GM21367 (cell line): Measurements from ENCODE around the gene MDM4.
A peak's percentile ranks its signal among the peaks of the same experiment; 100 is the strongest.
"Not testable (repeated sequence)": the region's sequence is repeated elsewhere in the genome, so short reads cannot be mapped to it uniquely, and the experiment has no call there.

Experiments
- ATAC-seq: cut with Tn5 transposase; IDR thresholded peaks from one replicate; pipeline ENCODE4 v1.9.1; 2021; ENCODE audit not compliant: unreplicated experiment

Gene MDM4, protein sequence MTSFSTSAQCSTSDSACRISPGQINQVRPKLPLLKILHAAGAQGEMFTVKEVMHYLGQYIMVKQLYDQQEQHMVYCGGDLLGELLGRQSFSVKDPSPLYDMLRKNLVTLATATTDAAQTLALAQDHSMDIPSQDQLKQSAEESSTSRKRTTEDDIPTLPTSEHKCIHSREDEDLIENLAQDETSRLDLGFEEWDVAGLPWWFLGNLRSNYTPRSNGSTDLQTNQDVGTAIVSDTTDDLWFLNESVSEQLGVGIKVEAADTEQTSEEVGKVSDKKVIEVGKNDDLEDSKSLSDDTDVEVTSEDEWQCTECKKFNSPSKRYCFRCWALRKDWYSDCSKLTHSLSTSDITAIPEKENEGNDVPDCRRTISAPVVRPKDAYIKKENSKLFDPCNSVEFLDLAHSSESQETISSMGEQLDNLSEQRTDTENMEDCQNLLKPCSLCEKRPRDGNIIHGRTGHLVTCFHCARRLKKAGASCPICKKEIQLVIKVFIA

DNA sequence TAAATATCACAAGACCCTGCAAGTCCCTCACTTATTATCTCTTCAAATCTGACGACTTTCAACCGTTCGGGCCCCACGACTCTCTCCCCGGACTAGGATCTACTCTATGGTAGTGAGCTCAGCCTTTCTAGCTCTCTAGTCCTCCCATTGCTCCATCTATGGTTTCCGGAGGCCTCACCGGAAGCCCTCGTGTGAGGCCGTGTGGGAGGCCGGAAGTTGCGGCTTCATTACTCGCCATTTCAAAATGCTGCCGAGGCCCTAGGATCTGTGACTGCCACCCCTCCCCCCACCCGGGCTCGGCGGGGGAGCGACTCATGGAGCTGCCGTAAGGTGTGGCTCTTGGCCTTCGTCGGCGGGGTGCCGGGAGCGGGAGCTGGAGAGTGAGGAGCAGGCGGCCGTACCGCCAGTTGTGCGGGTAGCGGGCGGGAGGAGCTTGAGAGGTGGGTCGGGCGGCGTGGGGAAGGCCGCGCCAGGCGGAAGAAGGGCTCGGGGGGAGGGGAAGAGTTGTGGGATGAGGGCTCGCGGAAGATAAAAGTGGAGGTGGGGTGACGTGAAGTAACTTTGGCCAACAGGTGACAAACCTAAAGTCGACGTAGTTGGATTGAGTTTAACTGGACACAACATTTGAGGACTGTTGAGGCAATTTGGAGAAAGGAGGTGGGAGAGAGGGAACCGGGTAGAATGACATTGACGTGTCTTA lies at the start of gene MDM4:
TSS of gene MDM4 (plus strand) at position 227 of the 700 bp plus-strand sequence. CDS start 9,113 bp downstream, outside the sequence.
- ATAC-seq, result peak; percentile 64

DNA sequence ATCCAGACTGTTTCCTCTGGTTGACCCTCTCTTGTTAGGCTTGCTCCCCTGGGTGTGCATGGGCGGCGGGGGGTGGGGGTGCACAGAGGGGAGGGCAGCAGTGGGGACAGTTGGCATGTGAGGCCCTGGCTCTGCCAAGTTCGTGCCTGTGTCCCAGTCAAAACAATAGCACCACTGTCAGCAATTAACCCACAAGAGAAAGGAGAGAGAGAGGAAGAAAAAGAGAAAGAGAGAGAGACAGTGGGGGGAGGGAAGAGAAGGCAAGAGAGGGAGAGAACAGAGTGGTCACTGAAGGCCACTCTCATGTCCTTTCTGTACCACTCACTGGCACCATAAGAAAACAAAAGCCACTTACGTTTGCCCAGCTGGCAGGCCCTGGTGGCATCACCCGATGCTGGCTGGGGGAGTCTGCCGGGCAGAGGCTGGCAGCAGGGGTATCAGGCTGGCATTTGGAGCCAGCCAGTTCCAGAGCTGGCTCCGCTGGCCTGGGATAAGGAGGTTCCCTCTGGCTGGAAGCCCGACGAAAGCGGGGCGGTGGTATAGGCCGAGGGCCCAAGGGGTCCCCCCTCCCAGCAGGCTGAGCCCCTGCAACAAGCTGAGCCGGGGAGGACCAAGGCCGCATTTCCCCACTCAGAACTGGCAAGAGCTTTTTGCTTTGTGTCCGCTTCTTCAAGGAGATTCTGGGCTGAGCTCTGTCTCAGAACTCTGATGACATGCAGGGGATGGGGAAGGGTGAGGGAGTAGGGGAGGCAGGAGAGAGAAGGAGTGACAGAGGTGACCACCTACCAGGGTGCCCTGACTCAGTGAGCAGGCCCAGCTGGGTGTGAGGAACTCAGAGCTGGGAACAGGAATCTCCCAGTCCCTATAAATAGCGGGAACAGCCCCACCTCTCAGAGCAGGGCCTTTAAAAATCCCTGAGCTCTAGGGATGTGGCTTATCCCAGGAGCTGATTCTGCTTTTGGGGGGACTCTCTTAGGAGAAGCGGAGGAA lies 49.5 kb upstream of the MDM4 start:
- no peak for ATAC-seq

DNA sequence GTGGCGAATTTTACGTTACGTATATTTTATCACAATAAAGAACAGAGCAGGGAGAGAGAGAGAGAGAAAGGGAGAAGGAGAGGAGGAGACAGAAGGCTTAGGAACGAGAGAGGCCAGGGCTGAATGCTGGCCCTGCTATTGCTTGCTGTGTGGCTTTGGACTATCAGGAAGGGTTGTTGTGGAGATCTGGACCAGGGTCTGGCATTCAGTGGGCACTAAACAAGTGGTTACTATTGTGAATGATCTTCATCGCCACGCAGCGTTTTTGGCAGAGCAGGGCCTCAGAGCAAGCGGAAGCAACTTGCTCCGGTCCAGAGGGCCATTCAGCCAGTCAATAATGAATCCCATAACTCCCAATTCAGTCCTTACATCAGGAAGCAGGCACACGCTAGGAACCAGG lies 48.0 kb upstream of the MDM4 start:
- ATAC-seq, result no peak

DNA sequence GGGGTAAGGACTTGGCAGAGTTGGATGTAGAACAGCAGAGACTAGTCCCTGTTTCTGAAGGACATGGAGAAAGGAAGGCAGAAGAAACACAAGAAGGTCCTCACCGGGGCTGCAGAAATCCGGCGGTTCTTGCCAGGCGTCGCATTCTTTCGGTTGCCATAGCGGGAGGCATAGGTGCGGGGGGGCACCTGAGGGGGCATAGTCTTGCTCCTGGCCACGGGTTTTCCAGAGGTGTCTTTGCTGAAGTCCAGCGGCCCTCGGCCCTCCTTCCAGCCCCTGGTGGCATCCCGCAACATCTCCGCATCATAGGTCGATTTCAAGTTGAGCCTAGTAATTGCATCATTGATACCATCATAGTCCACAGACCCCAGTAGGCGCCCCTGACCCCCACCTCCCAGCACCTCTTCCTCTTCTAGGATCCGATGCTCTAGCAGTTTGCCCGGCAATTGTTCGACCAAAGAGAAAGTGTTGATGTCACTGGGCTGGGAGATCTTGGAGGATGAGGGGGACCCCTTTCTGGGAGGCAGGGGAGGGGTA lies 47.4 kb upstream of the MDM4 start:
- ATAC-seq, result no peak

DNA sequence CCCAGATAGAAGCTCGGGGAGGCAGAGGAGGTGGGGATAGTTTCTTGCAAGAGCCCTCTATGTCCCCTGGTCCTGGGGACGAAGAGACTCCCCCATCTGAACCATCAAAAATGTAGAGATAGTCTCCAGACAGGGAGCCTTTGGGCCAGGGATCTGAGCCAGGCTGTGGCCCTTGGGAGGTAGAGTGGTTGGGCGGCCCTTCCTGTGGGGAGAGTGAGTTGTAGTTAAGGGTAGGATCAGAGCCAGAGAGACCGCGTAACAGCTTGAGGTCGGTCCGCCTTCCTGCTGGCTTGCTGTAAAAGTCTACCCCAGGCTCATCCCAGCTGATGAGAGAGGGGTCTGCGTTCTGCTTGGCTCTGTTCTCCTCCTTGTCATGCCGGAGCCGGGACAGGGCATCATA lies 46.9 kb upstream of the MDM4 start:
- no peak for ATAC-seq

DNA sequence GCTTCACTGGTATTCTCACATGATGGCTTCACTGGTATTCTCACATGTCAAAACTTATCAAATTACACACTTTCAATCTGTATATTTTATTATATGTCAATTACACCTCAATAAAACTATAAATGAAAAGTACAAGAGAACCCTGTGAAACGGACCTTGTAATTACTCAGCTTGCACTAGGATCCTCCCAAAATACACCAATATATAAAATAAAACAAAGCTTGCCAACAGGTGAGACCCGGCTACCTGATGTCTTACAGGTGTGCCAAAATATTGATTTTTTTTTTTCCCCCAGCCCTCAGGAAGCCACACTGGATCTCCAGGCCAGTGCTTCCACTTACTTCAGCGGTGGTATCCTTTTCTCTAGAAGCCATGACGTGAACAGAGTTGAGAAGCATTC lies 44.5 kb upstream of the MDM4 start:
- no peak for ATAC-seq

DNA sequence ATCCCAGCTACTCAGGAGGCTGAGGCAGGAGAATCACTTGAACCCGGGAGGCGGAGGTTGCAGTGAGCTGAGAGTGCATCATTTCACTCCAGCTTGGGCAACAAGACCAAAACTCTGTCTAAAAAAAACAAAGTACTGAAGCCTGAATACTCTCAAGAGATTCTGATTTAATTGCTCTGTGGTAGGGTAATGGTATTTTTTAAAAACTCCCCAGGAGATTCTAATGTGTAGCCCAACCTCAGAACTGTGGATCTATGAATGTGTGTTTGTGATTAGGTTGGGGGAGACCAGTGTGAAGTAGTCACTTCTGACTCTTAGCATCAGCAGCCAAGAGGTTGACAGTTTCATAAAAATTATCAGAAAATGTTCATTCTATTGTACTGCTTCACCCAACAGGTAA lies 43.5 kb upstream of the MDM4 start:
- no peak for ATAC-seq

DNA sequence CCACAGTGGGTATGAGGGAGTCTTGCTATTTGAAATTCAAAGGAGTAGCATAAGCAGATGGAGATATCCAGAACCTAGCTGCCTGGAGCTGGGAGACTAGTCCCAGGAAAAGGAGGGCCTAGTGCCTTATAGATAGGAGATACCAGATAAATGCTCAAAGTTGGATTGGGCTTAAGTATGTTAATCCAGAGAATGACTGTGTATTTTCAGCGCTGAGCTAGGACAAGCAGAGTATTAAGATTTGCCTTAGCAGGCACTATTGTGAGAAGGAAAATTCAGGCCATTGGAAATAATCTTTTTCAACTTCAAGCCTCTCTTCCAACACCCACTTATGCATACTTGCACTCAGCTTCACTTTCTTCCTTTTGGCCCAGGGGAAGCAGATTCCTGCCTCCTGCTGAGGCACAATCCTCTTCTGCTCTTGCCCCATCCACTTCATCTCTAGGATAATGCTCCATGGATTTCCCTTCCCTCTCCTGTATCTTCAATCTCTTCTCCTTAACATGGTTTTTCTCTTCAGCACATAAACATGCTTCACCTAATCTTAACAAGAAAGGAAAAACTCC lies 42.7 kb upstream of the MDM4 start:
- ATAC-seq, result no peak

DNA sequence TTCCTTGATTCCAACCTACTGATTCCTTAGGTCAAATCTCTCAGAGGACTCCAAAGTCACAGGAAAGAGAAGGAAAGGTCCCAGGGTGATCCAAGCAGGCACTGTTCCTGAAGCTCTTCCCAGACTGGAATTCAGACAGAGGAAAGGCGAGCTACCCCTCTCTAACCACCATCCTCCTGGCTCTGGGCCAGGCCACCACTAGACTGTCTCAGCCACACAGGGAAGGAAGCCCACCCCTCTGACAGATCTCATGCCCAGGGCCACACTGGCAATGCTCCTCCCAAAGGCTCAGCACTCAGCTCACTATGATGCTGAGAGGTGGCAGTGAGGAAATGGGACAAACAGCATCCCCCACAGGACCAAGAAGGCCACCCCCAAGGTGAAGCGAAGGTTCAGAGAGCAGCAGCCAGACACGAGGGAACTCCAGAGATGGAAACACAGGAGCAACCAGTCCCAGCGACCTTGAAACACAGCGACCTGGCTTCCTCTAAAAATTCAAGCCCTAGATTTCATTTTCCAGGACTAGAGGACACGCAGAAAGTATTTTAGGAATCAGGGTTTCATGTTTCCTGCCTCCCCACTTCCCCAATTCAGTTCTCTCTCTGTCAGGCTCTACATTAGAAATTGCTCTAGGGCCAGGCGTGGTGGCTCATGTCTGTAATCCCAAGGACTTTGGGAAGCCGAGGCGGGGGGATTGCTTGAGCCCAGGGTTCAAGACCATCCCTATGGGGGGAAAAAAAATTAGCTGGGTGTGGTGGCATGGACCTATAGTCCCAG lies 40.4 kb upstream of the MDM4 start:
- no peak for ATAC-seq

DNA sequence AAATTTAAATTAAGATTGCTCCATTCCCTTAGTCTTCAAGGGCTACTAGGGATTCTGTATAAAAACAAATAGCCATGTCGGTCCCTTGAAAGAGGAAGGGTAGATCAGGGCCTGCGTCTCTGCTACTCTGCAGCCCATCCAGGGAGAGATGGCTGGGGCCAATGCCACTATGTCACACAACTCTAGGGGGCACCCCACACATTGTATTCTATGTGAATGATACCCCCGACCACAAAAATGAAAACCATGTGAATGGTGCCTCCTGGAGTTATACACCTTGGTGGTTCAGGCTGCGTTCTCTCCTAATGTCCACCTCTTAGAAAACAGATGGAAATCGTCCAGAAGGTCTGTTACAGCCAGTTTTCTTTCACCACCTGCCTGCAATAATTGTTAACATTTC lies 39.6 kb upstream of the MDM4 start:
- no peak for ATAC-seq

DNA sequence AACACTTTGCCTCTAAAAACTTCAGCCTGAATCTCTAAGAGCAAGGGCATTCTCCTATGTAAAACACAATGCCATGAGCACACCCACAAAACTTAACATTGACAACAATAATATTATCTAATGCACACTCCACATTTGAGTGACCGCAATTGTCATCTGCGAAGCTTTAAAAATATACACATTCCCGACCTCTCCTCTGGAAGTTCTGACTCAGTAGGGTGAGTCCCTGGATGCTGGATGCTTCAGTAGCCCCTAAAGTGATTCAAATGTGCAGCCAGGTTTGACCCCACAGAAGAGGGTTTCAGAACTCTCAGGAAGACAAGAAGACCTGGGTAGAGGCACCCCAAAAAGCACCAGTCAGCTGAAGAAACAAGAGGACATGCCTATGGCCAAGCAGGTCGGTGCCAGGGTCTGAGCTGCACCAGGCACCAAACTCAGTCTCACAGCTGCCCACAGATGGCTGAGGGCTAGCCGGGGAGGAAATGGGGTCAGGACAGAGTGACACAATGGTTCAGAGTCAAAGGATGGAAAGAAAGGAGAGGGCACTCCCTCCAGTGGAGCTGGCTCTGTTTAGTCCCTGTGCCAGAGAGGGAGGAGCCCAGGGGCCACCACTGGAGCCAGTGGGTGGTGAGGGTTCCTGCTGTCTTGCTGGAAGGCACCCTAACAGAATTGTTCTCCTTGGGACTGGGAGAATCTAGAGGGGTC lies 39.0 kb upstream of the MDM4 start:
- ATAC-seq, result no peak

DNA sequence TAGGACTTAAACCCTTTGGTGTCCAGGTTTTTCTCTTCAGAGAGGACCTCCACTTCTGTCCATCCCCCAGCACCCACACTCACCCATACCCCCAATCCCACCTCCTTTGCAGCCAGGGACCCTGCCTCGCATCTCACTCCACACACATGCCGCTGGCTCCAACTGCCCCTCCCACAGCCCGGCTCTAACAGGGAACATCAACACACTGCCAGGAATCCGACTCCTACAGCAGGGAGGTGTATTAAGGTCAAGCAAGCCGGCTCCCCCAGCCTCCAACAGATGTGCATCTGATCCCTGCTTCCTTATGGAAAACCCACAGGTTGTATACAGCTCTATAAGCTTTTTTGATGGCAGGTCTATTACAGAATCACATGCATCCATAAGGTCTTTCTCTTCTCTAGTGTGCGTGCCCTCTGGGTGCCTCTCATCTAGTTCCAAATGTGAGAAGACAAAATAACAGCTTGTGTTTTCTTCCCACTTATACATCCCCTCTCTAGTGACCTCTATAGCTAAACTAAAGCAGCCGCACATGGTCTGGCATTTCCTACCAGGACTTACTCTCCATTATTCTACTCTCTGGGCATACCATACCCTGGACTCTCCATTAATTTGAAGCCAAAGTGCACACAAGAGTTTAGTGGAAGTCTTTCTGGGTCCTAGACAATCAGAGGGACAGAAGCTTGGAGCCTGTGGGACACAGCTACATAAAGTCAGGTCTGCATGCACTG lies 37.9 kb upstream of the MDM4 start:
- no peak for ATAC-seq

DNA sequence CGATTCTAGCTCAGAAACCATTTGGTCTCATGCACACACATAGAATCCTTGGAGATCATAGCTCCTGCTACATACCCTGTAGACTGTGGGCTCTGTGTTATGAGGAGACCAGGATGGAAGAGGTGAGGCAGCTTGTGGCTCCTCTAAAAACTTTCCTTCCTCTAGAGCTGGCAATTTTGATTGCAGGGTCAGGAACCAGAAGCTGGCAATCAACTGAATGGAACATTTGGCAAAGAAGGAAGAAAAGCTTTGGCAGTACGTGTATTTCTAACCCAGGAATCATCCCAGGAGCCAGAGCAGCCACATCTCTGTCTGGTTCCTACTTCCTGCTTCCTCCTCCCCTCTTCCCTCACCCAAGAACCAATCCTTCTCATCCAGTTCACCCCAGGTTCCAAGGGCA lies 37.3 kb upstream of the MDM4 start:
- ATAC-seq, result no peak

DNA sequence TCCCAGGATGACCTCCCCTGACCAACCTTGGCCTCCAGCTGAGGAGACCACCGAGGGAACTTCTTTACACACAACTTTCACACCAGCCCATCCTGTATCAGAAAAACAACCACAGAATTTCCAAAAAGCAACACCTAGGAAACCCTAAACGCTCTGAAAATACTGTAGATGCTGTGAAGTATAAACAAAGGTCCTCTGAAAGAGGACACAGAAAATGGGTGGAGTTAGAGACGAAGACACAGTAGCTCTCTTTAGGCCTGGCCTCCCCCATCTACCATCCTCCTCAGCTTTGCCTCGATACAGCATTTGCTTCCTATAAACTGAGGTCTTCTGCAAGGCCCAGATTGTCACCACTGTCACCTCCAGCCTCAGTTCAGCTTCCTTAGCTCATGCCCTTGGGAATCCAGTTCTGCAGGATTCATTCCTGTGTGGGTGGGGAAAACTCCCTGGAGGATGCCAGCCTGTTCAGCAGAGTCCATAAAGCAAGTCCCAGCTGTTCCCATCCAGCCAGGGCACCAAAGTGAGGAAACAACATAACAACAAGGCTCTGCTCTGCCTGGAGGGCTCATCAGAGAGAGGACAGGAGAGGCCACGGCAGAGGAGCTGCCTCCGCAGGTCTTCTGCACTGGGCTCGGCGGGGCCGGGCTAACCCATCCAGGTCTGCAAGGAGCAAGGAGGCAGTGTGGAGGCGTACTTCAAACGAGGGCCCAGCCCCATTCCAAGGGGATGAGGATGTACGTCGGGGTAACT lies 36.6 kb upstream of the MDM4 start:
- no peak for ATAC-seq

DNA sequence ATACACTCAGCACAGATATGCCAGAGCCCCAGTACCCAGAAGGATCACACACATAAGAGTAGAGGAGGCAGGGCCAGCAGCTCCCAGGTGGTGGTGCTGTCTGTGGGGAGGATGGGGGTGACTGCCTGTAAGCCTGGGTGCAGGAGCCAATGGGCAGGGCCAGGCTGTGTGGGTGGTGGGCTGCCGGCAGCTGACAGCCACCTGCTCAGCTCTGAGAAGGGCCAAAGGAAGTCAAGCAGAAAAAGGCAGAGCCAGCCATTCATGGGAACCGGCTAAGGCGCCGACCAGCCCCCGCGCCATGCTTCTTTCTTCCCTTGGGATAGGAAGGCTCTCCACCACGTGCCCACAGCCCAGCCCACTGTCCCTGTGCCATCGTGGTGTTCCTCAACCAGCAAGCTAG lies 35.7 kb upstream of the MDM4 start:
- ATAC-seq, result peak; percentile 45

DNA sequence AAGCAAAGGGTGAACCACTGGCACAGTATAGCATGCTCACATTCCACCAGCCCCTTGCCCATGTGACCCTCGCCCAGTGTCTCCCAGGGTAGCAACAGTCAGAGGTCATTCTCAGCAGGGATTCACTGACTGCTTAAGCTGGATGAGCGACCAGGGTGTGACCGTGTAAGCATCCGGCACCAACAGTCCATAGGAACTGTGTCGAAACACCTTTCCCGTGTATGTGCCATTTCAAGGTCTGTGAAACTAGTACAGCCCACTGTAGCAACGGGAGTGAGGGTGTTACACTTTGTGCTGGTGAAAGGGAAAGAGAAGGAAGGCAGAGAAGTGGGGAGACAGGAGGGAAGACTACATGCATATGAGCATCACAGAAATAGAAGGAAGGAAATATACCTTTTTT lies 32.4 kb upstream of the MDM4 start:
- ATAC-seq, result no peak

DNA sequence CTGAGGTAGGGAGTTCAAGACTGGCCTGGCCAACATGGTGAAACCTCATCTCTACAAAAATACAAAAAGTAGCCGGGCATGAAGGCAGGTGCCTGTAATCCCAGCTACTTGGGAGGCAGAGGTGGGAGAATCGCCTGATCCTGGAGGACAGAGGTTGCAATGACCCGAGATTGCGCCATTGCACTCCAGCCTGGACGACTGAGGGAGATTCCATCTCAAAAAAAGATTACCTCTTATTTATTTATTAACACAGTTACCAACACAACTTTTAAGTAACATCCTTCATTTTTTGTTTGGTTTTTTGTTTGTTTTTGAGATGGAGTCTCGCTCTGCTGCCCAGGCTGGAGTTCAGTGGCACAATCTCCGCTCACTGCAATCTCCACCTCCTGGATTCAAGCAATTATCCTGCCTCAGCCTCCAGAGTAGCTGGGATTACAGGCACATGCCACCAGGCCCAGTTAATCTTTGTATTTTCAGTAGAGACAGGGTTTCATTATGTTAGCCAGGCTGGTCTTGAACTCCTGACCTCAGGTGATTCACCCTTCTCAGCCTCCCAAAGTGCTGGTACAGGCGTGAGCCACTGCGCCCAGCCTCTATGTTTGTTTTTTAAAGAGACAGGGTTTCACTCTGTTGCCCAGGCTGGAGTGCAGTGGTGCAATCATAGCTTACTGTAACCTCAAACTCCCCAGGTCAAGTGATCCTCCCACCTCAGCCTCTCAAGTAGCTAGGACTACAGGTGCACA lies 29.5 kb upstream of the MDM4 start:
- ATAC-seq, result not testable (repeated sequence)
